Right ventricle myocardium superior (tissue), 1 donor: ENCODE data around the gene VCAN. TPM values are rescaled to one million over a fixed set of nuclear protein-coding genes. Genes with fewer than 3 reads are reported as not detected.

ENCODE experiments used
- ATAC-seq: fragments of 200-7000 bp; cut with Tn5 transposase; one replicate; pipeline ENCODE4 v1.9.1; 2020; ENCODE audit warnings: mild to moderate bottlenecking; ENCODE audit not compliant: poor library complexity
- DNase-seq: peaks from one replicate; pipeline ENCODE4 v3.0.0-alpha.2; 2020
- intact Hi-C: fragments of 100-400 bp; cut with DNase I; formaldehyde crosslinking; loops from one replicate; pipeline ENCODE4 v1.11.2; 2022
- total RNA-seq: library from RNA; stranded (reverse); fragmentation: NEBNext Ultra II Directional; extraction: Animal tissue kit (Norgen Biotek cat#: 25700); gene quantifications from one replicate; pipeline ENCODE4 v1.2.1, GENCODE V29; 2021
- donor health status: DM: no; HTN: yes; CAD: no; lungs with severe emphysema.

The VCAN gene
- total RNA-seq, 1 donor from 2014 or later = 24.1 TPM

DNA sequence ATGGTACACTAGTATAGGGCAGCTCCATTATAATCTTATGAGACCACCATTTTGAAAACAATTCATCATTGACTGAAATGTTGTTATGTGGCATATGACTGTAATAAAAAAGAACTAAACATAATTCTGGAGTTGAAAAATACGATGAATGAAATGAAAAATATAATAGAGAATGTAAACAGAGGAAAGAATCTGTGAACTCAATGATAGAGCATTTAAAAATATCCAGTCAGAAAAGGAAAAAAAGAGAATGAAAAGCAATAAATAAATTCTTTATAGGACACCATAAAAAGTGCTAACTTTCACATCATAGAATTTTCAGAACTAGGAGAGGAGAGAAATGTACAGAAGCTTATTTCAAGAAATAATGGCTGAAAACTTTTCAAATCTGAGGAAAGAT, 17.6 kb upstream of the VCAN start:
- DNase-seq = no peak
- no peak for ATAC-seq
- intact Hi-C loops = no loop called here

DNA sequence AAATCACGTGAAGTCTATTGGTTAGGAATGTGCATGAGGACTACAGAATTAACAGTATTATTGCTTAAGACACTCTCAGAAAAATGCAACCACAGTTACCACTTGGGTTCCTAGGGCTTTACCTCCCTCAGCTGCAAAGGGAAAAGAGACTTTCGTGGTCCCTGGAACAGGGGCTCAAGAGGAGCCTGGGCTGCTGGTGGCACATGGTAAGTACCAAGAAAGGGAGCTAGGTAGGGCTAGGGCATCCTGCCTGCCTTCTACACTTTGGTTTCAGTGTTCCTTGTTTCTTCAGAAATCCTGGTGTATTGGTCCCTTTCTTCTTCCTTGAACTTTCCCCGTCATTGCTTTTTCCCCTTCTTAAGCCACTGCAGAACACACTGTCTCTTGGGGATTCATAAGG, 7.3 kb upstream of the VCAN start:
- intact Hi-C loops = no loop called here
- ATAC-seq (no peak), DNase-seq (no peak)

DNA sequence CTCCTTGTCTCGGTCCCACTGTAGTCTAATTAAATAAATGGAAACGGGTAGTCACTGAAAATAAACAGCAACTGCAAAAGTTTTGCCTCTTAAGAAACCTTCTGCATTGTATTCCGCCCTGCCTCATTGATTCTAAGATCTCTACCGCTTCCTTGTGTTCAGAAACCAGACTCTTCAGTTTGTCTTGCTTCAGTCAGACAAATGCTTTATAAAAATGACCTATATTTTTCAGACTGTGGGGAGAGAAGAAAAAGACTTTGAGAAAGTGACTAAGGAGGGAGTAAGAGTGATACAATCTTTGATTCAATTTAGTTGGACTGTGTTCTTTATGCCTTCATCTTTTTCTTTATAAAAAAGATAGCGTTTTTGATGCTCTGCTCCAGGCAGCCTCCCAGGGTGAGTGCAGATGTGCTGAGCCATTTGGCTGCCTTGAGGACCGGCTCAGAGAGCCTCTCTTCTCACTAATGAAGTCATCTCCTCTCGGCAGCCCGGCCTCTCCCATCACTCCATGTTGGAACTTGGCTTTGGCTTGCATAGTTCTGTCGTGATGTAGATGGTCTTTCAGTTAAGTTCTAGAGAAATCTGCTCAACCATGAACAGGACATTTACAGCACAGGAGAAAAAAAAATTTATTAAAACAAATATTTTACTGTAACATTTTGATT, 4.0 kb upstream of the VCAN start:
- ATAC-seq = peak; percentile 67
- intact Hi-C loops = no loop called here

GRCh38 chr5:83469075-83469474, 2.5 kb upstream of the VCAN start:
- no peak for ATAC-seq
- intact Hi-C loops = no loop called here
- DNase-seq = no peak

More for the DNA sequence above, 4.0 kb upstream of the VCAN start:
- peak; percentile 58 for DNase-seq

DNA sequence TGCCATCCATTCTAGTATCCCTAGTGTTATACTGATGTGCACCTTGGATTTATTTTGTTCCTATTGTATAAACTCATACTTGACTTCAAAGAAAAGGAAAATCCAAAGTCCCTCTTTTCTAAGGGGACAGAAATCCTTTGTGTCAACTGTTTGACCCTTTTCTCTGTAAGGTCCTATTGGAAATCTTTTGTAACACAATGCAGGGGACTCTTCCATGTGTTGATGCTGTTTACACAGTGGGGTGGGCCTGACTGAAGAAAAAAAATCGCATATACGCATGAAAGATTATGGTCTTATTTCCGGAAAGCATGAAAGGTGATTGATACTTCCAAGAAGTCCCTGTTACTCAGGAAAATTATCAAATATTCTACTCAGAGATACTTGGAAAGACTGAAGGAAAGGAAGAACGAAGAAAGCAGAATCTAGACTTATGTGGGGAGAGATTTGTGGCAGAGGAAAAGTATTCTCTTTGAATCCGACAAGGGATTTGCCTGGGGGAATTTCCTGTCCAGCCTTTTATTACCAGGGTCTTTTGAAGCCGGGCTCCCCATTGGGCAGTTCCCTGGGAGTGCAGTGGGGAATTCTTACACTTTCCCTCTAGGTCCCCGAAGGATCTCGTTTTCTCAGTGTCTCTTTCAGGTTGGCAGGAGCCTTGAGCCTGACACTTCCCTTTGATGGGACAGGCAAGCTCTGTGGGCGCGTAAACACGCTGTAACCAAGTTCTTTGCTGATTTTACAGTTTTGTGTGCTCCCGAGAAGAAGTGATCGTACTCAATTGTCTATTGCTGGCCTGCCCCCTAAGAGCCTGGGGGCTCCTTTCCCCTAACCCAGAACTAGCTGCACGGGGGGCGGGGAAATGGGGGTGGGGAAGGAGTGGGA, 779 bp upstream of the VCAN start:
- ATAC-seq = no peak
- DNase-seq = no peak
- intact Hi-C loops = no loop called here

DNA sequence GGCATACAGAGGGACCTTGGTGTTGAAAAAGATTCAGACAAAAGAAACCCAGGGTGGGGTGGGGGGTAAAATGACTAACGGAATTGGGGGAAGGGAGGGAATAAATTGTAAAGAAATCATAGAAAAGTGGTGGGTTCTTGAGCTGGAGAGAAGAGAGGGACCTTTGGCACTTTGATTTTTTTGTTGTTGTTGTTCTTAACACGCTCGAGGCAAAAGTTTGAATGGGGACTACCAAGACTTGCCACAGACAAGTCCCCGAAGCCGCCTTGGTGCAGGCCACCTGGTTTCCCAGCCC, 616 bp downstream of the VCAN start:
- no peak for ATAC-seq
- intact Hi-C loops = no loop called here
- DNase-seq = no peak

DNA sequence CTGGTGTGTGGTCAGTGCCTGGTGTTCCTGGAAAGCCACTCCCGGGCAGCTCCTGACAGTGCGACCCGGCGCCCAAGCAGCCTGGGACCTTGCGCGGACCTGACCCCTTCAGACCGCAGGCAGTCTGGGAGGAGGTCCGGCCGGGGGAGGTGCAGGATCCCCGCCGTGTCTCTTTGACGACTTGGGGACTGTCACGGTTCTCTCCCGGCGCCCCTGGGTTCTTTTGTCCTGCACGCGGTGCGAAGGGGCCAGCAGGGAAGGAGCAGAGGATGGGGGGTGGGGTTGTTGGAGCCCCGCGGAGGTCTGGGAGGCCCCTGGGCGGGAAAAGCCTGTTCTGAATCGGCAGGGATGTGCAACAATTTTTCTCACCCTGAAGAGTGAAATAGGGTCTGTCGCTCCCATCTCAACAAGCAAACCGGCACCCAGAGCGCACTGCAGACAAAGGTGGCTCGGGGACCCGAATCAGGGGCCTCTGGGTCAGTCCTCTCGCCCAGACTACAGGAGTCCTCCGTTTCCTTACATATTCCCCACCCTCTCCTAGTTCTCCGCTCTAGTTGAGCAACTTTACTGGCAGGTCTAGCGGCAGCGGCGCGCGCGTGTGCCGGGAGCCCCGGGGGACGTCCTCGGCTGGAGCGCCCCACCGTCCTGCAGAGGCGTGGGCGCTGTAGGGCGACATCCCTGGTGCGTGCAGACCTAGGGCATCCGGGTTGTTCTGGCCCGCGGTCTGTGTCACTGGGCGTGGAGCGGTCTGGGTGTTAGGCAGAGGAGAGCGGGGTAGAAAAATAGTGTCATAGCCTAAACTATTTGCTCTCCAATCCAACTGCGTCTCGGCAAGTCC, 1.2 kb downstream of the VCAN start:
- intact Hi-C loops = no loop called here
- peak; percentile 57 for ATAC-seq
- peak; percentile 74 for DNase-seq

- ATAC-seq (peak; percentile 84), DNase-seq (peak; percentile 92)
- intact Hi-C loops = no loop called here
These were observed 2.0 kb downstream of the VCAN start for GRCh38 chr5:83473346-83474160.

- intact Hi-C loops = no loop called here
These were observed 2.7 kb downstream of the VCAN start for GRCh38 chr5:83474161-83474796.

GRCh38 chr5:83474991-83475390, 3.4 kb downstream of the VCAN start:
- intact Hi-C loops = no loop called here
- ATAC-seq = no peak
- no peak for DNase-seq

More at GRCh38 chr5:83474161-83474796, 2.7 kb downstream of the VCAN start:
- DNase-seq (peak; percentile 92), ATAC-seq (peak; percentile 70)

GRCh38 chr5:83475391-83475863, 3.9 kb downstream of the VCAN start:
- ATAC-seq = no peak
- intact Hi-C loops = no loop called here

GRCh38 chr5:83475935-83476814, 4.6 kb downstream of the VCAN start:
- intact Hi-C loops = no loop called here
- ATAC-seq (no peak), DNase-seq (no peak)

More at GRCh38 chr5:83475391-83475863, 3.9 kb downstream of the VCAN start:
- no peak for DNase-seq

- intact Hi-C loops = no loop called here
- DNase-seq = no peak
- no peak for ATAC-seq
These were observed 11.4 kb downstream of the VCAN start for GRCh38 chr5:83482961-83483360.

GRCh38 chr5:83484294-83484693, 12.8 kb downstream of the VCAN start:
- ATAC-seq (no peak), DNase-seq (no peak)
- intact Hi-C loops = no loop called here

DNA sequence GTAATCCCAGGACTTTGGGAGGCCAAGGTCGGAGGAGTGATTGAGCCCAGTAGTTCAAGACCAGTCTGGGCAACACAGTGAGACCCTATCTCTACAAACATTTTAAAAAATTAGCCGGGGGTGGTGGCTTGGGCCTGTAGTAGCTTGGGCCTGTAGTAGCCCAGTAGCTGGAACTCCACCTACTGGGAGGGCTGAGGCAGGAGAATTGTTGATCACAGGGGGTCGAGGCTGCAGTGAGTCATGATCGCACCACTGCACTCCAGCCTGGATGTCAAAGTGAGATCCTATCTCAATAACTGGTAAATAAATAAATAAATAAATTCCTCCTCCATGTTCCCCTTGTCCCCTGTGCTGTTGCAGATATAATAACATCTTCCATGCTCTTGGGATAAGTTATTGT, 14.3 kb downstream of the VCAN start:
- intact Hi-C loops = no loop called here
- ATAC-seq = no peak

DNA sequence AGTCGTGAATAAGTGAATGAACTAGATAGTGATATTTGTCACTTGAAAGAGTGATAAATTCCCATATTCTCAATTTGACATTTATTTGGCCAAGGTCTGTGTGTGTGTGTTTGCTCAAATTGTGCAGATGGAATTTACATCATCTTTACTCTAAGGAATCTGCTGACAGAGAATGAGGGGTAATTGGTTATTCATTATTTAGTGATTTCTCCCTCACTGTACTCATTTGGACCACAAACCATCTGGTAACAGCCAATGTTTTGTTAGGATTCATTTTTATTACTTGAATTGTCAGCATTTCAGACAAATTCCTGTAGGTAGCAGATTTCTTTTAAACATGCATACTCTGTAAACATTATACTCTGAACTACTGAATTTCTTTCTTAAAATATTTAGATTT, 15.6 kb downstream of the VCAN start:
- DNase-seq (no peak), ATAC-seq (no peak)
- intact Hi-C loops = no loop called here

More for the DNA sequence above, 14.3 kb downstream of the VCAN start:
- DNase-seq = no peak

DNA sequence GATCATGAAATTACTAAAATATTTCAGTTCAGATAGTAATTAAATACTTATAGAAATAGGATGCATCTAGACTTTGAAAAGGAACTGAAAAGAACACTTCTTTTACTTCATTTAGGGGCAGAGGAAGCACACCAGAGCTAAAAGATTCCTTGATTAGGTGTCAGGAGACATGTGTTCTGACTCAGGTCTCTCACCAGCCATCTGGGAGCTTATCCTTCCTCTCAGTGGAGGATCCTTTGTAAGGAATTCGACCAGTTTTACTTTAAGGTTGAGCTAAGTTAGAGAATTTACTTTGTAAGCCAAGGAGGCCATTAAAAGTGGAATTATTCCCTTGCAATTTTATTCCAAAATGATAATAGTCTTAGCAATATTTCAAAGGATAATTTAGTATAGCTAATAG, 16.7 kb downstream of the VCAN start:
- intact Hi-C loops = no loop called here
- no peak for ATAC-seq

More for the DNA sequence above, 16.7 kb downstream of the VCAN start:
- no peak for DNase-seq
